Measurements from ENCODE around the gene RFTN1.
"Not testable (repeated sequence)": the region's sequence is repeated elsewhere in the genome, so short reads cannot be mapped to it uniquely, and the experiment has no call there.

The RFTN1 gene

GRCh38 chr3:16318176-16318575 is 195.3 kb downstream of the RFTN1 start:
- DNase-seq: no peak

DNA sequence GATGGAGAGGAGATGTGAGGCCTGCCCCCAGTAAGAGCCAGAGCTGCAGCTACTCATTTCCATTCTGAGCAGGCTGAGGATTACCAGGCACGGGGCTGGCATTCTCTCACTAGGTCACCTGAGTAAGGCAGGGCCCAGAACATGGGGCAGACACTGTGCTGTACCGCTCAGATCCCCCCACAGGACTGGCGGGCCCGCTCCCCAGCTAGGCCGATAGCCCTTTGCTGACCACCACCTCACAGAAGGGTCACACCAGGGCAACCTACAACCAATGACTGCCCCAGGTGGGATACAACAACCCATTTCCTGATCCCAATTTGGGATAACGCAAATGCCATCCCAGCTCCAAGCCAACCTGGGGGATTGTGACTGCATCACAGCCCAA is 195.9 kb downstream of the RFTN1 start:
- DNase-seq: no peak

- DNase-seq: no peak
Observed at GRCh38 chr3:16316847-16317560, 196.5 kb downstream of the RFTN1 start.

- no peak for DNase-seq
Observed at GRCh38 chr3:16316396-16316795, 197.1 kb downstream of the RFTN1 start.

DNA sequence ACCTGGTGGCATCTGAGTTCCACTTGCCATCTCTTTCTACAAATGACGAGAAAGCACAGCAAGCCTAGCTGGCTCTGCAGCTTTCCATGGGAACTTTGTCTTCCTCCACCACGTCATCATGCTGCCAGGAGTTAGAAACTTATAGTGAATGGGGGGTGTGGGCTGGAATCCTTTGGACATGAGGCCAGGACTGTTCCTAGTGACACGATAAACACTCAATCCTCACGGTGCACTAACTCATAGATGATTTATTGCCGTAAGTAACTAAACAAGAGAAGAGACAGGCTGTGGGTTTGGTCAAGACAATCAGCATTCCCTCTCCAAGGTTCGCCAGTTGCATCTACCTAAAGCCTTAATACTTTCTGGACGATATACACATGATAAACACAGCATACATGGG is 197.9 kb downstream of the RFTN1 start:
- DNase-seq: no peak

- no peak for DNase-seq
Observed at GRCh38 chr3:16313886-16314645, 199.4 kb downstream of the RFTN1 start.

GRCh38 chr3:16311960-16312451 is 201.5 kb downstream of the RFTN1 start:
- DNase-seq: no peak

- not testable (repeated sequence) for DNase-seq
Observed at GRCh38 chr3:16310486-16310885, 203.0 kb downstream of the RFTN1 start.

DNA sequence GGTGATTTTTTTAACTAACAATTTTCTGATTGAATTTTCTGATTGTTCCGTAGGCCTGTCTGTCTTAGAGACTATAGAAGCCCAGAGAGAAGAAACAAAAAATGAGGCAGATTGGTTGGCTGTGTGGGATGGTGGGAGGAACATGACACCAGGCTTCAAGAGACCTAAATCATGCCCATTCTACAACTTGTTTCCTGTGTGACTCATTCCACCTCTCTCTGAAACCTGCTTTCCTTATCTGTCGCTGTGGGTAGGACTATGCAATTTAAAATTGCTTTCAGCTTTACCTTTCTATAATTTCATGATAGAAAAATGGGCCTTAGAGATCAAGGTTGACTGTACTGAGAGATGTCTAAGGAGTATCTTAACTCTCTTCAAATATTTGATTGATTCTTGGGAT is 203.9 kb downstream of the RFTN1 start:
- peak; percentile 37 for DNase-seq

DNA sequence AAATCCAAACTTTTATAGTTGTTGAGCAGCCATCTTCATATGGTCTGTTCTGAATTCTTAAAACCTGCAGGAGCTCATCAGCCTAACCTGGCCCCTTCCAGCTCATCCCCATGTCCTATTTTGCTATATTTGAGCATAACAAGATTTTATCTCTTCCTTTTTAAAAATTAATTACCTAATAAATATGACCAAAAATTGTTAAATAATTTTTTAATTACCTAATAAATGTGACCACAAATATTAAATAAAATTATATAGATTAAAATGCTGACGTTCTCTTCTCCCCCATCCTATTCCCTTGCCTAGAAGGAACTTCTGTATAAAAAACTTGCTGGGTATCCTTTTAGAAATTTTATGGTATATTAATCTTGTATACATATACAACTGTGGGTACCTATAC is 204.8 kb downstream of the RFTN1 start:
- DNase-seq: no peak

- no peak for DNase-seq
Observed at GRCh38 chr3:16307832-16308531, 205.5 kb downstream of the RFTN1 start.

DNA sequence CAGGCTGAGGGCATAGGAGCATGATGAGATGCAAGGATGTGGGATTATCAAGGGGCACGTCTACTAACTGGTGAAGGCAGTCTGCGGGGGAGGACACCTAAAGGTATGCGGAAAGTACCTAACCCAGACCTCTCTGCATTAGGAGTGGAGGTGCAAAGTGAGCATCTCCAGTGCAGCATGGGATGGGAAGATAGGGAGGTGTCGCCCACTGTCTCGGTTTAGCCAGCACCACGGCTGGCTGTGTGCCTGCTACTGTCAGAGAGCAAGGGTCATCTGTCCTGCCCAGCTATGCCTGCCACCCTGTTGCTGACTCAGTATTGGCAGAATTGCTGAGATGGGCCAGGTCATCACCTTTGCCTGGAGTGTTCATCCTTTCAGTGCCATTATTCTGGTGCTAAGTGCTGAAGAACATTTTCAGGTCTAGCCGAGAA is 208.4 kb downstream of the RFTN1 start:
- no peak for DNase-seq

DNA sequence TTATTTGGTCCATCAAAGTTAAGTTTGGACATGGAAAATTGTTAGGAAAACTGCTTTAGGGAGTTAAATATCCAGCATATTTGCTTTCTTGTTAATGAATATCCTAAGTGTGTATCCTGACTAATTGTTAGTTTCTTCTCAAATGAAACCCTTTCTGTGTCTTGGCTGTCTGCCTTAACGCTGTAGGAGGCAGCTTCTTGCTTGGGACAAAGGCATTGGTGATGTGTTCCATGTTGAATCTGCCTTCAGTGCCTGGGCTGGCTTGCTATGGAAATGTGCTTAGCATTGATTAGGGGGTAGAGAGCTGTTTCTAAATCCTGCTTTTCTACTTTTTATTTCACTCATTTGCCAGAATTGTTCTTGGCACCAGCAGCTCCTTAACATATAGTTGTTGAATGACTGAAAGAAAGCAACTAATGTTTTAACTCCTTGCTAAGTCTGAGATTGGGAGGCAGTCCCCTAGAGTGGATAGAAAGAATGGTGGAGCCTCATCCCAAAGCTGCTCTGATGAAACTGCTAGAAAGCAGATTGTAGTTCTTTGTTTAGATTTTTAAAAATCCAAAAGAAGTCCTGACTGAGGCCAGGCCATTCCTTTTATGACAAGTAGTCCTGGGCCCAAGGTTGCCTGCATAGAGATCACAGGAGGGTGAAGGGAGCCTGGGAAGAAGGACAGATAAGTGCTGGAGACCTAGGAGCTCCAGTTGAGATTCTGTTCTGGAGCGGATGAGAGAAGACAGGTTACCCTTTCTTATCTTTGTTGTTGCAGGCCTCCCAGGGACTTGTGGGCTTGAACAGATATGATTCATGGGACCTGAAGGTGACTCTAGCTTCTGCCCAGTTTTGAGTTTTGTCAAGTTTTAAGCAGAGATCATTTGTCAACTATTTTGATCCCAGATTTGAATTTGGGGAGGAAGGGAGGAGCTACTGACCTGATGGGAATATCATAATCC is 209.2 kb downstream of the RFTN1 start:
- DNase-seq: no peak

GRCh38 chr3:16303037-16303575 is 210.4 kb downstream of the RFTN1 start:
- DNase-seq: no peak

GRCh38 chr3:16302082-16302631 is 211.3 kb downstream of the RFTN1 start:
- DNase-seq: no peak

GRCh38 chr3:16301507-16301906 is 212.0 kb downstream of the RFTN1 start:
- no peak for DNase-seq

DNA sequence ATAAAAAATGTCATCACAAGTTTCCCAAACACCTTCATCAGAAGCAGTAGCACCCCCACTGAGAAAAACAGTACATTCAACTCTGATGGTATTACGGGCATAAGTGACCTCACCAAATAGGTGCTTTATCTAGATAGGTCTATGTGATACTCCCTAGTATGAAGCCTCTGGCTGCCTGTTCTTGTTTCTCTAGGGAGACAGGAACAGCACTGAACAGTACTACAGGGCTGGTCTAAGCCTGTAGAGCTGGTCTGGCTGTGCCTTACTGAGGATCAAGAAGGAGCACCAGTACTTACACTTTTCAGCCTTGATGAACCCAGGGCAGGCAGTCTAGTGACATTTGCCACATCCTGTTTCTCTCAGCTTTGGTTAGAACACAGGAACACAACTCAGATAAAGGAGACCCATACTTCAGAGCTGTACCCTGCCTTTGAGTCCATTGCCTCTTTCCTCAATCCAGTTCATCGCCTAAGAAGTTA is 212.6 kb downstream of the RFTN1 start:
- DNase-seq: no peak

DNA sequence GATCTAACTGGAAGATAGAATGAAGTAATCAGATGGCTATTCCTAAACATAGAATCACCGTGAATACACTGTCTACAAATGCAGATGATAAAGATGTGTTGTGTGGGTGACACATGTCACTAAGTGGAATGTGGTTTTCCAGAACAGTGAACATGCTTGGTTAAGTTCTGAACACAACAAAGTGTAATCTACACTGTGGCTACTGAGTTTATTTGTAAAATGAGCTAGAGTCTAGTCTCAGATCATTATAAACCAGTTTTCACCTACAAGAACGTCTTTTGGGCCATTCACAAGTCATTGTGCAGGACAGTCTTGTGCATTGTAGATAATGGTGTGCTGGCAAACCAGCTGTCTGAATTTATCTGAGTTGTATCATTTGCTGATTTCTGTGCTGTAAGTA is 213.2 kb downstream of the RFTN1 start:
- no peak for DNase-seq

DNA sequence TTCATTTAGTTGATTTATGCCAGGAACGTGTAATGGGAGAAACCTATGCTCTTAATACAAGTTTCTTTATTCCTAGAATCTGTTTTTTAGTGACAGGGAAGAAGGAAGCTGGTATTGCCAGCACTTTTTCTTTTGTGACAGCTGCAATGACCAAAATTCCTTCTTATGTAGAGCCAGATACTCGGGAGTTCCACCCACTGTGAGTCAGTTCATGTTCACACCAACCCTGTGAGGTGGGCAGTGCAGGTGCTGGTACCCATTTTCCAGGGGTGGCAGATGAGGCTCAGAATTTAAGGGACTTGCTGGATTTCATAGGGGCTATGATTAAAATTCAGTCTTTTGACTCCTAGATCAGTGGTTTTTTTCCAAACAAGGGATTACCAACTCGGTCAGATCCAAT is 213.8 kb downstream of the RFTN1 start:
- no peak for DNase-seq

DNA sequence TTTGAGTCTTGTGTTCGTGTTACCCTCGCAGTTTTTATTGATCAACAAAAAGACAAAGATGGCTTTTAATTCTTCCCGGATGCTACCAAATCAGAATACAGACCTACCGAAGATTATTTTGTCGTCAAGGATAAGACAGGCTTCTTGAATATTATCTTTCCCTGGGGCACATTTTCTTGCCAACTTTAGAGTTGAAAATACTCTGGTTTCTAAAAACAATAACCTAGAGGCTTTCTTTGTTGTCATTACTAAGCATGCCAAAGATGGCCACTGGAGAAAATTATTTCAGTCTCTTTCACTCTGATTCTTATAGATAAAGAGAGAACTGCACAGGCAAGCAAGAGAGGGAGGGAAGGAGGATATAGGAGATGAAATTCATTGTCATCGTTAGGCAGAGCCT is 214.6 kb downstream of the RFTN1 start:
- DNase-seq: no peak

DNA sequence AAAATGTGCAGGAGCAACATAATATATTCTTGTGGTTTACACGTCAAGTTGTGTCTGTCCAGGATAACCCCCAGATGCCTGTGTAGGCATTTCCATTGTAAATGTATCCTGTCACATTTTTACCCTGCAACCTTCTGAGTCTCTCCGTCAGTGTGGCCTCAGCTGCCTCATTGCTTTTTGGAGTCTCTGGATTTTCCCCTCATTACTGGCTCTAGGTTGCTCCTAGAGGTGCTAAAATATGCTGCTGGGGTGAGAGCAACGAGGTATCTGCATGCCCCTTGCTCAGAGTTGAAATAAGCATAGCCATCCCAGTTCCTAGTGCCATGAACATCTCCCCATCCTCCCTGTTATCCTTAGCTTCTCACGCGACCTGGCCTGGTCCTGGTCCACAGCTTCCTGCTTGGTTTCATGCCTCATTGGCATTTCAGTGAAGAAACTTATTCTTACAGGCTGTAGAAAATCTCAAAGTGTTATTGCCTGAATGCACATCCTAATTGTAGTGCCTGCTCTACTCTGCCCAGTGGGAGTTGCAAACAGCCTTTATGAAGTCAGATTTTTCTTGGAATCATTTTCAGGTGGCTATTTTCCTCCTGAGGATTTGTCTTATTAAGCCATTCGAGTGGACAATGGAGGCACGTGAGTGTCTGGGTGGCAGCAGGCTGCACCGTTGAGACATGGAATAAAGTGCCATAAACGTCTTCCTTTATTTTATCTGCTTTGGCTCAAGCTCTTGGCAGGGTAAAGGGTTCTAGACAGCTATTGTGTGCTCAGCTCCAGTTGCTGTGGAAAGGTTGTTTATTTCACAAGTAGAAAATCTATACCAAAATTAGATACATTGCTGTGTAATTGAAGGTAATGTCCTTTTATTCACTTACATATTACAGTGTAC is 215.3 kb downstream of the RFTN1 start:
- DNase-seq: no peak

Measured in DMS53 (cell line).